GM12878 (cell line): ENCODE data around the gene OR6K6. TPM values are rescaled to one million over a fixed set of nuclear protein-coding genes. Genes with fewer than 3 reads are reported as not detected.

ENCODE experiments used
- ATAC-seq: fragments of 200-7000 bp; cut with Tn5 transposase; 3 replicates; pipeline ENCODE4 v1.9.1; 2020; ENCODE audit warnings: mild to moderate bottlenecking, moderate library complexity
- BruUV-seq: library from RNA; stranded (reverse); fragments of 400-500 nt; replicated peaks from 2 replicates; lab custom pipeline; 2021; lab: Mats Ljungman, UMichigan
- CTCF ChIA-PET: fragments of 300-600 bp; sonication (Branson Sonifier 250); formaldehyde crosslinking; extraction: SDS; loops from one replicate; lab custom pipeline; 2021; ENCODE audit warnings: inconsistent platforms; lab: Yijun Ruan, JAX
- POLR2A ChIA-PET: fragments of 350-600 bp; formaldehyde crosslinking; extraction: SDS; loops from one replicate; lab custom pipeline; 2021; ENCODE audit warnings: inconsistent platforms; lab: Charles Lee
- RAD21 ChIA-PET: fragments of 300-600 bp; sonication (Branson Sonifier 250); formaldehyde crosslinking; loops from one replicate; lab custom pipeline; 2023; ENCODE audit warnings: antibody characterized with exemption; ENCODE audit not compliant: unreplicated experiment; lab: Charles Lee
- SMC1A ChIA-PET: fragments of 300-600 bp; sonication (Branson Sonifier 250); formaldehyde crosslinking; loops from one replicate; lab custom pipeline; 2023; ENCODE audit not compliant: unreplicated experiment, uncharacterized antibody; lab: Charles Lee
- DNase-seq: peaks from one replicate; pipeline ENCODE4 v3.0.0-alpha.2; 2011; ENCODE audit warnings: low read depth, low spot score
- FAIRE-seq: peaks from 3 replicates; lab custom pipeline; 2011; peaks lifted over from hg19 to GRCh38; lab: Jason Lieb, UNC
- H2AFZ ChIP-seq: 2 replicates; pipeline ENCODE4 v1.6.0; 2011; ENCODE audit warnings: low read depth, low read length, control low read depth; ENCODE audit not compliant: control insufficient read depth
- H3K27ac ChIP-seq: 2 replicates; pipeline ENCODE4 v1.5.1; 2011; ENCODE audit warnings: control low read depth; ENCODE audit not compliant: control insufficient read depth, insufficient read depth
- H3K27me3 ChIP-seq, 2 experiments: replicated peaks in 1 of 2; 2 replicates each; pipeline versions ENCODE4 v1.6.0 to v1.6.1; 2011; ENCODE audit warnings: low read length in 1 of 2; ENCODE audit not compliant: control insufficient read depth in 2 of 2, insufficient read depth in 2 of 2
- H3K36me3 ChIP-seq, 2 experiments: 2 replicates each; pipeline ENCODE4 v1.5.1; 2011; ENCODE audit warnings: low read length in 1 of 2; ENCODE audit not compliant: control insufficient read depth in 2 of 2, insufficient read depth in 2 of 2
- H3K4me1 ChIP-seq: 2 replicates; pipeline ENCODE4 v1.6.1; 2011; ENCODE audit warnings: mild to moderate bottlenecking, low read length, moderate library complexity, mixed read lengths; ENCODE audit not compliant: control insufficient read depth, insufficient read depth
- H3K4me2 ChIP-seq: 2 replicates; pipeline ENCODE4 v1.6.0; 2011; ENCODE audit warnings: control low read depth; ENCODE audit not compliant: control insufficient read depth, insufficient read depth
- H3K4me3 ChIP-seq: fragments of 200-600 bp; sonication (generic); 2 replicates; pipeline ENCODE4 v1.5.1; 2016
- H3K79me2 ChIP-seq: 2 replicates; pipeline ENCODE4 v1.6.0; 2011; ENCODE audit warnings: low read length; ENCODE audit not compliant: control insufficient read depth, insufficient read depth
- H3K9ac ChIP-seq: 2 replicates; pipeline ENCODE4 v1.8.0; 2011; ENCODE audit warnings: low read length, control low read depth, mixed read lengths; ENCODE audit not compliant: control insufficient read depth, insufficient read depth
- H3K9me3 ChIP-seq: replicated peaks from 3 replicates; pipeline ENCODE4 v1.5.1; 2011; ENCODE audit warnings: mild to moderate bottlenecking, low read length; ENCODE audit not compliant: control insufficient read depth, insufficient read depth
- H4K20me1 ChIP-seq: 2 replicates; pipeline ENCODE4 v1.6.0; 2011; ENCODE audit not compliant: control insufficient read depth, insufficient read depth
- CBFB ChIP-seq: IDR thresholded peaks from 2 replicates; pipeline ENCODE4 v1.6.1; 2016; ENCODE audit warnings: antibody characterized with exemption, low read depth
- FOXK2 ChIP-seq: fragments of 450-650 bp; IDR thresholded peaks from 2 replicates; pipeline ENCODE4 v1.6.1; 2017; ENCODE audit warnings: mild to moderate bottlenecking, moderate library complexity
- FOXM1 ChIP-seq: IDR thresholded peaks from 2 replicates; pipeline ENCODE4 v1.6.1; 2012; ENCODE audit warnings: low read depth, mild to moderate bottlenecking, inconsistent platforms, low read length, moderate library complexity
- IKZF1 ChIP-seq: fragments of 450-650 bp; conservative IDR thresholded peaks from 2 replicates; pipeline ENCODE4 v1.6.1; 2017; ENCODE audit warnings: antibody characterized with exemption, mild to moderate bottlenecking
- PAX5 ChIP-seq: IDR thresholded peaks from 2 replicates; pipeline ENCODE4 v1.6.1; 2011; ENCODE audit warnings: low read depth, low read length, borderline replicate concordance
- POU2F2 ChIP-seq: IDR thresholded peaks from 3 replicates; pipeline ENCODE4 v1.6.1; 2011; ENCODE audit warnings: low read depth, mild to moderate bottlenecking, low read length, borderline replicate concordance
- SUPT20H ChIP-seq: IDR thresholded peaks from 2 replicates; pipeline ENCODE4 v1.6.1; 2011; ENCODE audit warnings: low read depth, mild to moderate bottlenecking, low read length, moderate library complexity, borderline replicate concordance; ENCODE audit not compliant: control insufficient read depth
- TAF1 ChIP-seq: IDR thresholded peaks from 2 replicates; pipeline ENCODE4 v1.6.1; 2011; ENCODE audit warnings: mild to moderate bottlenecking, low read depth, low read length, borderline replicate concordance
- WGBS: methylation state at CpG from one replicate; pipeline ENCODE4 v1.1.6; 2016; ENCODE audit warnings: low lambda C conversion rate; ENCODE audit not compliant: insufficient replicate concordance, insufficient coverage; ENCODE audit errors: missing lambda C conversion rate; 5-methylcytosine and 5-hydroxymethylcytosine counted together
- in situ Hi-C: fragments of 300-500 bp; cut with MboI; formaldehyde crosslinking; loops from 9 replicates; pipeline ENCODE4 v1.14.3; 2018; ENCODE audit warnings: mixed read lengths
- intact Hi-C: fragments of 100-400 bp; cut with micrococcal nuclease; formaldehyde crosslinking; loops from one replicate; pipeline ENCODE4 v1.14.2; 2022; ENCODE audit not compliant: unreplicated experiment
- polyA plus RNA-seq, 11 experiments: library from polyadenylated mRNA; depleted of rRNA in 4 of 11; unstranded in 6 of 11; stranded (reverse) in 5 of 11; fragments of >200 nt; fragmentation: Nextera tagmentation in 4 of 11; fragmentation: Illumina TruSeq in 1 of 11; extraction: Ambion mirVana in 4 of 11; extraction: Trizol in 1 of 11; gene quantifications; 1 replicate in 1 of 11; 2 replicates in 10 of 11; pipeline versions ENCODE4 v1.2.1 to v1.2.3, GENCODE V29; 2011 to 2016; ENCODE audit warnings: inconsistent platforms in 2 of 11, missing spikeins in 2 of 11, low read depth in 1 of 11
- total RNA-seq, 4 experiments: library from RNA; depleted of rRNA in 3 of 4; stranded (reverse); fragments of >200 nt in 3 of 4; fragmentation: Illumina TruSeq in 1 of 4; extraction: Trizol in 1 of 4; gene quantifications; 2 replicates each; pipeline versions ENCODE4 v1.2.1 to v1.2.3, GENCODE V29; 2013 to 2021
- TF ChIP-seq, protein P1 (sequence below): fragments of 450-650 bp; IDR thresholded peaks from 2 replicates; pipeline ENCODE4 v1.6.1; 2017; ENCODE audit warnings: mild to moderate bottlenecking, moderate library complexity
- TF ChIP-seq, protein P2 (sequence below): fragments of 450-650 bp; conservative IDR thresholded peaks from 2 replicates; pipeline ENCODE4 v1.6.1; 2017; ENCODE audit warnings: mild to moderate bottlenecking, moderate library complexity
- TF ChIP-seq, protein P3 (sequence below): fragments of 450-650 bp; IDR thresholded peaks from 2 replicates; pipeline ENCODE4 v1.6.1; 2018; ENCODE audit warnings: mild to moderate bottlenecking, low read depth, moderate library complexity; ENCODE audit not compliant: partially characterized antibody

The OR6K6 gene
- total and polyA plus RNA-seq, 10 of the 15 experiments (the other 5 are each of a cell fraction or from before 2014, with no cell fraction given), result not detected

GRCh38 chr1:158752155-158752712 lies 2.3 kb upstream of the OR6K6 start:
- H3K9me3 ChIP-seq, result no peaks in the 10 kb centered on the region
- H3K4me2 ChIP-seq, result no peak overlapping the region
- no peak overlapping the region for H2AFZ ChIP-seq
- no peak for ATAC-seq
- TF ChIP-seq SUPT20H (no peak), POU2F2 (no peak), FOXK2 (no peak), IKZF1 (no peak), TAF1 (no peak), CBFB (no peak), PAX5 (no peak), FOXM1 (no peak)
- TF ChIP-seq, protein P1, sequence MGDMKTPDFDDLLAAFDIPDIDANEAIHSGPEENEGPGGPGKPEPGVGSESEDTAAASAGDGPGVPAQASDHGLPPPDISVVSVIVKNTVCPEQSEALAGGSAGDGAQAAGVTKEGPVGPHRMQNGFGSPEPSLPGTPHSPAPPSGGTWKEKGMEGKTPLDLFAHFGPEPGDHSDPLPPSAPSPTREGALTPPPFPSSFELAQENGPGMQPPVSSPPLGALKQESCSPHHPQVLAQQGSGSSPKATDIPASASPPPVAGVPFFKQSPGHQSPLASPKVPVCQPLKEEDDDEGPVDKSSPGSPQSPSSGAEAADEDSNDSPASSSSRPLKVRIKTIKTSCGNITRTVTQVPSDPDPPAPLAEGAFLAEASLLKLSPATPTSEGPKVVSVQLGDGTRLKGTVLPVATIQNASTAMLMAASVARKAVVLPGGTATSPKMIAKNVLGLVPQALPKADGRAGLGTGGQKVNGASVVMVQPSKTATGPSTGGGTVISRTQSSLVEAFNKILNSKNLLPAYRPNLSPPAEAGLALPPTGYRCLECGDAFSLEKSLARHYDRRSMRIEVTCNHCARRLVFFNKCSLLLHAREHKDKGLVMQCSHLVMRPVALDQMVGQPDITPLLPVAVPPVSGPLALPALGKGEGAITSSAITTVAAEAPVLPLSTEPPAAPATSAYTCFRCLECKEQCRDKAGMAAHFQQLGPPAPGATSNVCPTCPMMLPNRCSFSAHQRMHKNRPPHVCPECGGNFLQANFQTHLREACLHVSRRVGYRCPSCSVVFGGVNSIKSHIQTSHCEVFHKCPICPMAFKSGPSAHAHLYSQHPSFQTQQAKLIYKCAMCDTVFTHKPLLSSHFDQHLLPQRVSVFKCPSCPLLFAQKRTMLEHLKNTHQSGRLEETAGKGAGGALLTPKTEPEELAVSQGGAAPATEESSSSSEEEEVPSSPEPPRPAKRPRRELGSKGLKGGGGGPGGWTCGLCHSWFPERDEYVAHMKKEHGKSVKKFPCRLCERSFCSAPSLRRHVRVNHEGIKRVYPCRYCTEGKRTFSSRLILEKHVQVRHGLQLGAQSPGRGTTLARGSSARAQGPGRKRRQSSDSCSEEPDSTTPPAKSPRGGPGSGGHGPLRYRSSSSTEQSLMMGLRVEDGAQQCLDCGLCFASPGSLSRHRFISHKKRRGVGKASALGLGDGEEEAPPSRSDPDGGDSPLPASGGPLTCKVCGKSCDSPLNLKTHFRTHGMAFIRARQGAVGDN, result no peak
- TF ChIP-seq, protein P2, sequence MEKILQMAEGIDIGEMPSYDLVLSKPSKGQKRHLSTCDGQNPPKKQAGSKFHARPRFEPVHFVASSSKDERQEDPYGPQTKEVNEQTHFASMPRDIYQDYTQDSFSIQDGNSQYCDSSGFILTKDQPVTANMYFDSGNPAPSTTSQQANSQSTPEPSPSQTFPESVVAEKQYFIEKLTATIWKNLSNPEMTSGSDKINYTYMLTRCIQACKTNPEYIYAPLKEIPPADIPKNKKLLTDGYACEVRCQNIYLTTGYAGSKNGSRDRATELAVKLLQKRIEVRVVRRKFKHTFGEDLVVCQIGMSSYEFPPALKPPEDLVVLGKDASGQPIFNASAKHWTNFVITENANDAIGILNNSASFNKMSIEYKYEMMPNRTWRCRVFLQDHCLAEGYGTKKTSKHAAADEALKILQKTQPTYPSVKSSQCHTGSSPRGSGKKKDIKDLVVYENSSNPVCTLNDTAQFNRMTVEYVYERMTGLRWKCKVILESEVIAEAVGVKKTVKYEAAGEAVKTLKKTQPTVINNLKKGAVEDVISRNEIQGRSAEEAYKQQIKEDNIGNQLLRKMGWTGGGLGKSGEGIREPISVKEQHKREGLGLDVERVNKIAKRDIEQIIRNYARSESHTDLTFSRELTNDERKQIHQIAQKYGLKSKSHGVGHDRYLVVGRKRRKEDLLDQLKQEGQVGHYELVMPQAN, result no peak
- TF ChIP-seq, protein P3, sequence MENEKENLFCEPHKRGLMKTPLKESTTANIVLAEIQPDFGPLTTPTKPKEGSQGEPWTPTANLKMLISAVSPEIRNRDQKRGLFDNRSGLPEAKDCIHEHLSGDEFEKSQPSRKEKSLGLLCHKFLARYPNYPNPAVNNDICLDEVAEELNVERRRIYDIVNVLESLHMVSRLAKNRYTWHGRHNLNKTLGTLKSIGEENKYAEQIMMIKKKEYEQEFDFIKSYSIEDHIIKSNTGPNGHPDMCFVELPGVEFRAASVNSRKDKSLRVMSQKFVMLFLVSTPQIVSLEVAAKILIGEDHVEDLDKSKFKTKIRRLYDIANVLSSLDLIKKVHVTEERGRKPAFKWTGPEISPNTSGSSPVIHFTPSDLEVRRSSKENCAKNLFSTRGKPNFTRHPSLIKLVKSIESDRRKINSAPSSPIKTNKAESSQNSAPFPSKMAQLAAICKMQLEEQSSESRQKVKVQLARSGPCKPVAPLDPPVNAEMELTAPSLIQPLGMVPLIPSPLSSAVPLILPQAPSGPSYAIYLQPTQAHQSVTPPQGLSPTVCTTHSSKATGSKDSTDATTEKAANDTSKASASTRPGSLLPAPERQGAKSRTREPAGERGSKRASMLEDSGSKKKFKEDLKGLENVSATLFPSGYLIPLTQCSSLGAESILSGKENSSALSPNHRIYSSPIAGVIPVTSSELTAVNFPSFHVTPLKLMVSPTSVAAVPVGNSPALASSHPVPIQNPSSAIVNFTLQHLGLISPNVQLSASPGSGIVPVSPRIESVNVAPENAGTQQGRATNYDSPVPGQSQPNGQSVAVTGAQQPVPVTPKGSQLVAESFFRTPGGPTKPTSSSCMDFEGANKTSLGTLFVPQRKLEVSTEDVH, result no peak
- TF ChIP-seq, all 136 proteins: peak for 0
- 0 out of 4 replicates have a peak, but pooled peaks cover 0 to 1% of the 10 kb centered on the region in 2 experiments for H3K27me3 ChIP-seq
- SMC1A ChIA-PET, result no interaction called here
- H3K27ac ChIP-seq, result no peak overlapping the region
- DNase-seq (no peak), FAIRE-seq (no peak)
- H3K9ac ChIP-seq, result no peak overlapping the region
- H3K36me3 ChIP-seq, result no peaks in the 10 kb centered on the region
- no peak overlapping the region for H3K4me3 ChIP-seq
- no peaks in the 10 kb centered on the region for H3K79me2 ChIP-seq
- BruUV-seq, result no TSS peak
- RAD21 ChIA-PET, result no interaction called here
- in situ Hi-C loops, result no loop called here
- H4K20me1 ChIP-seq, result no peaks in the 10 kb centered on the region
- CTCF ChIA-PET, result no interaction called here
- H3K4me1 ChIP-seq, result no peaks in the 10 kb centered on the region
- POLR2A ChIA-PET, result no interaction called here
- intact Hi-C loops, result no loop called here
- 45% methylated on average over 9 of the region's 9 CpGs for WGBS
